Lung (tissue), 12 donors: ENCODE measurements around the gene ELAC2. TPM values are rescaled to one million over a fixed set of nuclear protein-coding genes. Genes with fewer than 3 reads are reported as not detected.

ENCODE experiments used
- ATAC-seq: fragments of 200-7000 bp; cut with Tn5 transposase; one replicate; pipeline ENCODE4 v1.9.1; 2020; ENCODE audit warnings: moderate number of reproducible peaks; ENCODE audit not compliant: insufficient read depth, low FRiP score
- DNase-seq, 3 donors: peaks; one replicate each; pipeline ENCODE4 v3.0.0-alpha.2; 2013 to 2017
- H3K27ac ChIP-seq, 2 donors: one replicate each; pipeline ENCODE4 v1.5.1; 2013; ENCODE audit warnings: mild to moderate bottlenecking in 2 of 2, moderate library complexity in 2 of 2, control low read depth in 1 of 2, inconsistent platforms in 1 of 2, low read depth in 1 of 2, low read length in 1 of 2
- H3K27me3 ChIP-seq, 3 donors: one replicate each; pipeline ENCODE4 v1.5.1; 2013; ENCODE audit warnings: low read length in 2 of 3; ENCODE audit not compliant: control insufficient read depth in 3 of 3, insufficient read depth in 3 of 3
- H3K36me3 ChIP-seq, 4 donors: one replicate each; pipeline ENCODE4 v1.5.1; 2013; ENCODE audit warnings: low read length in 4 of 4, mild to moderate bottlenecking in 1 of 4, moderate library complexity in 1 of 4; ENCODE audit not compliant: control insufficient read depth in 4 of 4, insufficient read depth in 4 of 4
- H3K4me1 ChIP-seq, 5 donors: one replicate each; pipeline ENCODE4 v1.5.1; 2013; ENCODE audit warnings: low read length in 5 of 5, mild to moderate bottlenecking in 2 of 5, moderate library complexity in 1 of 5; ENCODE audit not compliant: control insufficient read depth in 5 of 5, insufficient read depth in 5 of 5
- H3K4me3 ChIP-seq: one replicate; pipeline ENCODE4 v1.5.1; 2013; ENCODE audit warnings: mild to moderate bottlenecking, control low read depth, moderate library complexity
- H3K9ac ChIP-seq, 2 donors: one replicate each; pipeline ENCODE4 v1.5.1; 2013; ENCODE audit warnings: low read length in 2 of 2, control low read depth in 1 of 2; ENCODE audit not compliant: insufficient read depth in 1 of 2
- H3K9me3 ChIP-seq, 4 donors: one replicate each; pipeline ENCODE4 v1.5.1; 2013; ENCODE audit warnings: low read length in 3 of 4, mild to moderate bottlenecking in 1 of 4, moderate library complexity in 1 of 4; ENCODE audit not compliant: control insufficient read depth in 4 of 4, insufficient read depth in 3 of 4
- CTCF ChIP-seq: IDR thresholded peaks from 2 replicates; pipeline ENCODE4 v1.5.1; 2012; ENCODE audit warnings: mild to moderate bottlenecking; ENCODE audit errors: control extremely low read depth, extremely low read depth
- WGBS, 2 donors: extraction: QIAGEN DNeasy Blood & Tissue Kit; methylation state at CpG; one replicate each; pipeline ENCODE4 v1.1.7; 2013; 5-methylcytosine and 5-hydroxymethylcytosine counted together
- polyA plus RNA-seq, 2 donors: library from polyadenylated mRNA; stranded (reverse); fragments of 200-250 nt; gene quantifications; one replicate each; pipeline ENCODE4 v1.2.1, GENCODE V29; 2013
- total RNA-seq, 2 donors: library from RNA; depleted of rRNA in 1 of 2; stranded (reverse); fragments of >200 nt in 1 of 2; gene quantifications; one replicate each; pipeline ENCODE4 v1.2.1, GENCODE V29; 2014 to 2021
- donor health status: control.
- donor health status: control.
- donor health status: Bipolar disorder and iron deficiency.
- donor health status: healthy.
- donor health status: DM: yes; HTN: yes; CAD: no.

ELAC2 gene
- total and polyA plus RNA-seq, 4 donors: 24.1 to 76.4 (median 45.5) TPM

GRCh38 chr17:12964162-12964561 lies 53.7 kb downstream of the ELAC2 start:
- H3K27me3 ChIP-seq: no peaks in the 10 kb centered on the region
- H3K9ac ChIP-seq: no peak overlapping the region
- H3K9me3 ChIP-seq: peaks cover 0 to 9% (median 0%) of the 10 kb centered on the region in 4 donors
- ATAC-seq (no peak), DNase-seq (no peak)
- peaks cover 0 to 4% (median 0%) of the 10 kb centered on the region in 4 donors for H3K36me3 ChIP-seq
- no peak overlapping the region for H3K4me3 ChIP-seq
- 91 to 93% methylated on average over 5 of the region's 5 CpGs for WGBS, 2 donors
- no peak for TF ChIP-seq CTCF
- H3K27ac ChIP-seq: no peak overlapping the region
- no peaks in the 10 kb centered on the region for H3K4me1 ChIP-seq

- Histone ChIP-seq H3K9ac (no peak overlapping the region), H3K4me3 (no peak overlapping the region), H3K36me3 (peaks cover 0 to 4% (median 0%) of the 10 kb centered on the region in 4 donors), H3K9me3 (peaks cover 0 to 9% (median 0%) of the 10 kb centered on the region in 4 donors), H3K27me3 (no peaks in the 10 kb centered on the region), H3K27ac (no peak overlapping the region), H3K4me1 (no peaks in the 10 kb centered on the region)
- no peak for TF ChIP-seq CTCF
- no peak for ATAC-seq
- WGBS, 2 donors: 95 to 97% methylated on average over 7 of the region's 7 CpGs
- no peak for DNase-seq
Observed at GRCh38 chr17:12963505-12963904, 54.3 kb downstream of the ELAC2 start.

GRCh38 chr17:12961655-12962054 lies 56.2 kb downstream of the ELAC2 start:
- WGBS, 2 donors: 92 to 93% methylated on average over 4 of the region's 4 CpGs

More at GRCh38 chr17:12961655-12962054, 56.2 kb downstream of the ELAC2 start:
- H3K9ac ChIP-seq: no peak overlapping the region
- H3K4me3 ChIP-seq: no peak overlapping the region
- H3K36me3 ChIP-seq: peaks cover 0 to 4% (median 0%) of the 10 kb centered on the region in 4 donors
- ATAC-seq: no peak
- no peaks in the 10 kb centered on the region for H3K4me1 ChIP-seq
- no peak overlapping the region for H3K27ac ChIP-seq
- no peak for TF ChIP-seq CTCF
- peaks cover 0 to 10% (median 3%) of the 10 kb centered on the region in 4 donors for H3K9me3 ChIP-seq
- H3K27me3 ChIP-seq: no peaks in the 10 kb centered on the region
- no peak for DNase-seq
